ENCODE measurements around the gene PYGO2.

PYGO2 gene

DNA sequence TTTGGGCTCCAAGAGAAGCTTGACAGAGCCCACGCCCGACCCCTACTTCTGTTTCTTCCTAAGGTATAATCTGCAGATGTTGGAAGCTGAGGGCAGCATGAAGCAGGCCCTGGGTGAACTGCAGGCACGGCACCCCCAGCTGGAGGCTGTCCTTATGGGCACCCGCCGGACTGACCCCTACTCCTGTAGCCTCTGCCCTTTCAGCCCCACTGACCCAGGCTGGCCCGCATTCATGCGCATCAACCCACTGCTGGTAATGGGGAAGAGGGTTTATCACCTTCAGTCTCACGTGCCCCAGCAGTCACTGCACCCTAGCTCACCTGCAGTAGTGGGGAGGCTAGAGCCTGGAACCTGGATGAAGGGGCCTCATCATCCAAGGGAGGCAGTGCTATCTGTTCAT is 28.7 kb upstream of the PYGO2 start:
- ATAC-seq: no peak
- TF ChIP-seq TOX (CRISPR knock-in tag; IDR thresholded peaks at IDR 0.05; ENCODE audit: borderline replicate concordance): no peak
- TF ChIP-seq CSDC2 (CRISPR knock-in tag; IDR thresholded peaks at IDR 0.05): no peak
- TF ChIP-seq ZC3H10 (CRISPR knock-in tag; IDR thresholded peaks at IDR 0.05): no peak
- no peak for TF ChIP-seq TCF4 (CRISPR knock-in tag; IDR thresholded peaks at IDR 0.05; ENCODE audit: borderline replicate concordance)
- no peak for TF ChIP-seq ISL1 (CRISPR knock-in tag; IDR thresholded peaks at IDR 0.05)
- TF ChIP-seq ZNF70 (CRISPR knock-in tag; IDR thresholded peaks at IDR 0.05): no peak
- TF ChIP-seq, protein P1, sequence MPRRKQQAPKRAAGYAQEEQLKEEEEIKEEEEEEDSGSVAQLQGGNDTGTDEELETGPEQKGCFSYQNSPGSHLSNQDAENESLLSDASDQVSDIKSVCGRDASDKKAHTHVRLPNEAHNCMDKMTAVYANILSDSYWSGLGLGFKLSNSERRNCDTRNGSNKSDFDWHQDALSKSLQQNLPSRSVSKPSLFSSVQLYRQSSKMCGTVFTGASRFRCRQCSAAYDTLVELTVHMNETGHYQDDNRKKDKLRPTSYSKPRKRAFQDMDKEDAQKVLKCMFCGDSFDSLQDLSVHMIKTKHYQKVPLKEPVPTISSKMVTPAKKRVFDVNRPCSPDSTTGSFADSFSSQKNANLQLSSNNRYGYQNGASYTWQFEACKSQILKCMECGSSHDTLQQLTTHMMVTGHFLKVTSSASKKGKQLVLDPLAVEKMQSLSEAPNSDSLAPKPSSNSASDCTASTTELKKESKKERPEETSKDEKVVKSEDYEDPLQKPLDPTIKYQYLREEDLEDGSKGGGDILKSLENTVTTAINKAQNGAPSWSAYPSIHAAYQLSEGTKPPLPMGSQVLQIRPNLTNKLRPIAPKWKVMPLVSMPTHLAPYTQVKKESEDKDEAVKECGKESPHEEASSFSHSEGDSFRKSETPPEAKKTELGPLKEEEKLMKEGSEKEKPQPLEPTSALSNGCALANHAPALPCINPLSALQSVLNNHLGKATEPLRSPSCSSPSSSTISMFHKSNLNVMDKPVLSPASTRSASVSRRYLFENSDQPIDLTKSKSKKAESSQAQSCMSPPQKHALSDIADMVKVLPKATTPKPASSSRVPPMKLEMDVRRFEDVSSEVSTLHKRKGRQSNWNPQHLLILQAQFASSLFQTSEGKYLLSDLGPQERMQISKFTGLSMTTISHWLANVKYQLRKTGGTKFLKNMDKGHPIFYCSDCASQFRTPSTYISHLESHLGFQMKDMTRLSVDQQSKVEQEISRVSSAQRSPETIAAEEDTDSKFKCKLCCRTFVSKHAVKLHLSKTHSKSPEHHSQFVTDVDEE (CRISPR knock-in tag; IDR thresholded peaks at IDR 0.05): no peak
- no peak for TF ChIP-seq ZFP3 (CRISPR knock-in tag; IDR thresholded peaks at IDR 0.05)
- TF ChIP-seq, protein P2, sequence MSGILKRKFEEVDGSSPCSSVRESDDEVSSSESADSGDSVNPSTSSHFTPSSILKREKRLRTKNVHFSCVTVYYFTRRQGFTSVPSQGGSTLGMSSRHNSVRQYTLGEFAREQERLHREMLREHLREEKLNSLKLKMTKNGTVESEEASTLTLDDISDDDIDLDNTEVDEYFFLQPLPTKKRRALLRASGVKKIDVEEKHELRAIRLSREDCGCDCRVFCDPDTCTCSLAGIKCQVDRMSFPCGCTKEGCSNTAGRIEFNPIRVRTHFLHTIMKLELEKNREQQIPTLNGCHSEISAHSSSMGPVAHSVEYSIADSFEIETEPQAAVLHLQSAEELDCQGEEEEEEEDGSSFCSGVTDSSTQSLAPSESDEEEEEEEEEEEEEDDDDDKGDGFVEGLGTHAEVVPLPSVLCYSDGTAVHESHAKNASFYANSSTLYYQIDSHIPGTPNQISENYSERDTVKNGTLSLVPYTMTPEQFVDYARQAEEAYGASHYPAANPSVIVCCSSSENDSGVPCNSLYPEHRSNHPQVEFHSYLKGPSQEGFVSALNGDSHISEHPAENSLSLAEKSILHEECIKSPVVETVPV (CRISPR knock-in tag; IDR thresholded peaks at IDR 0.05): no peak
- TF ChIP-seq ZNF8 (CRISPR knock-in tag; IDR thresholded peaks at IDR 0.05): no peak
- TF ChIP-seq, protein P3, sequence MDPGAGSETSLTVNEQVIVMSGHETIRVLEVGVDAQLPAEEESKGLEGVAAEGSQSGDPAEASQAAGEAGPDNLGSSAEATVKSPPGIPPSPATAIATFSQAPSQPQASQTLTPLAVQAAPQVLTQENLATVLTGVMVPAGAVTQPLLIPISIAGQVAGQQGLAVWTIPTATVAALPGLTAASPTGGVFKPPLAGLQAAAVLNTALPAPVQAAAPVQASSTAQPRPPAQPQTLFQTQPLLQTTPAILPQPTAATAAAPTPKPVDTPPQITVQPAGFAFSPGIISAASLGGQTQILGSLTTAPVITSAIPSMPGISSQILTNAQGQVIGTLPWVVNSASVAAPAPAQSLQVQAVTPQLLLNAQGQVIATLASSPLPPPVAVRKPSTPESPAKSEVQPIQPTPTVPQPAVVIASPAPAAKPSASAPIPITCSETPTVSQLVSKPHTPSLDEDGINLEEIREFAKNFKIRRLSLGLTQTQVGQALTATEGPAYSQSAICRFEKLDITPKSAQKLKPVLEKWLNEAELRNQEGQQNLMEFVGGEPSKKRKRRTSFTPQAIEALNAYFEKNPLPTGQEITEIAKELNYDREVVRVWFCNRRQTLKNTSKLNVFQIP (CRISPR knock-in tag; IDR thresholded peaks at IDR 0.05; ENCODE audit: borderline replicate concordance, low read depth): no peak
- TF ChIP-seq ZFP30 (CRISPR knock-in tag; IDR thresholded peaks at IDR 0.05): no peak
- TF ChIP-seq ESRRG (CRISPR knock-in tag; IDR thresholded peaks at IDR 0.05): no peak
- TF ChIP-seq BACH2 (CRISPR knock-in tag; IDR thresholded peaks at IDR 0.05; ENCODE audit: borderline replicate concordance): no peak

DNA sequence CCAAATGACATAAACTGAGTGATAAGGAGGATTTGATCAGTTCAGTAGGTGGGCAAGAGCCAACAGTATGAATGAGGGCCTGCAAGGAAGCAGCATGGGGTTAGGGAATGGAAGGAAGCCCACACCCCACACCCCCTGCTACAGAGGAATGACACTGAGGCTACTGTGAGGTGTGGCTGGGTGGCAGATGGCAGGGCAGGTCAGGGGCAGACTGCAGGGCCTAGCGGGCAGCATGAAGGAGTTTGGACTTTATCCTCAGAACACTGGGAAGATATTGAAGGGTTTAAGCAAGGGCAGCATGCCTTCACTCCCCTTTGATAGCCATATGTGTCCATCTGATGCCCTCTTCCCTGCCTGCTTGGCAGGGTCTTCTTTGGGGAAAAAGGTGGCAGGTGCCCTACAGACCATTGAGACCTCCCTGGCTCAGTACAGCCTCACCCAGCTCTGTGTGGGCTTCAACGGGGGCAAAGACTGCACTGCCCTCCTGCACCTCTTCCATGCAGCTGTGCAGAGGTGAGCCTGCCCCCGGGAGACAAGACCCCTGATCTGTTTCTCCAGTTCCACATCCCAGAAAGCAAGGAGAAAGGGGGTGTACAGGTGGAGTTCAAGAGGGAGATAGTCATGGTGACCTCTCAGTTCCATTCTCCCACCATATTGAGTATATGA is 27.7 kb upstream of the PYGO2 start:
- no peak for ATAC-seq
- TF ChIP-seq TCF4 (CRISPR knock-in tag; IDR thresholded peaks at IDR 0.05; ENCODE audit: borderline replicate concordance): no peak
- no peak for TF ChIP-seq RARB (CRISPR knock-in tag; IDR thresholded peaks at IDR 0.05)

DNA sequence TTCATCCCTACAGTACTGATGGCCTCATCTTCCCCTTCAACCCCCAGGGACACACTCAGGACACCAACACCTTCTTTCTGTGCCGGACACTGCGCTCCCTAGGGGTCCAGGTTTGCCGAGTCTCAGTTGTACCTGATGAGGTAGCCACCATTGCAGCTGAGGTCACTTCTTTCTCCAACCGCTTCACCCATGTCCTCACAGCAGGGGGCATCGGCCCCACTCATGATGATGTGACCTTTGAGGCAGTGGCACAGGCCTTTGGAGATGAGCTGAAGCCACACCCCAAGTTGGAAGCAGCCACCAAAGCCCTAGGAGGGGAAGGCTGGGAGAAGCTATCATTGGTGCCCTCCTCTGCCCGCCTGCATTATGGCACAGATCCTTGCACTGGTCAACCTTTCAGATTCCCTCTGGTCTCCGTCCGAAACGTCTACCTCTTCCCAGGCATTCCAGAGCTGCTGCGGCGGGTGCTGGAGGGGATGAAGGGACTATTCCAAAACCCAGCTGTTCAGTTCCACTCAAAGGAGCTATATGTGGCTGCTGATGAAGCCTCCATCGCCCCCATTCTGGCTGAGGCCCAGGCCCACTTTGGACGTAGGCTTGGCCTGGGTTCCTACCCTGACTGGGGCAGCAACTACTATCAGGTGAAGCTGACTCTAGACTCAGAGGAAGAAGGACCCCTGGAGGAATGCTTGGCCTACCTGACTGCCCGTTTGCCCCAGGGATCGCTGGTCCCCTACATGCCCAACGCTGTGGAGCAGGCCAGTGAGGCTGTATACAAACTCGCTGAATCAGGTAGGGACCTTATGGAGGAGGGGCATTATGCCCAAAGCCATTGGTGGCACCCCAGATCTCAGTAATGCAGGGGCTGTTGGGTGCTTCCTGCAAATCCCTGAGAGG is 26.7 kb upstream of the PYGO2 start:
- TF ChIP-seq ZFP30 (CRISPR knock-in tag; IDR thresholded peaks at IDR 0.05): no peak
- no peak for TF ChIP-seq GLIS3 (CRISPR knock-in tag; IDR thresholded peaks at IDR 0.05)
- TF ChIP-seq ZFP3 (CRISPR knock-in tag; IDR thresholded peaks at IDR 0.05): no peak
- no peak for TF ChIP-seq ESRRG (CRISPR knock-in tag; IDR thresholded peaks at IDR 0.05)
- TF ChIP-seq ZNF8 (CRISPR knock-in tag; IDR thresholded peaks at IDR 0.05): no peak
- no peak for TF ChIP-seq TCF4 (CRISPR knock-in tag; IDR thresholded peaks at IDR 0.05; ENCODE audit: borderline replicate concordance)
- no peak for TF ChIP-seq BACH2 (CRISPR knock-in tag; IDR thresholded peaks at IDR 0.05; ENCODE audit: borderline replicate concordance)
- TF ChIP-seq PPARA (CRISPR knock-in tag; IDR thresholded peaks at IDR 0.05; ENCODE audit: borderline replicate concordance): no peak
- no peak for TF ChIP-seq RARB (CRISPR knock-in tag; IDR thresholded peaks at IDR 0.05)
- TF ChIP-seq, protein P1 (CRISPR knock-in tag; IDR thresholded peaks at IDR 0.05): no peak
- TF ChIP-seq ZNF70 (CRISPR knock-in tag; IDR thresholded peaks at IDR 0.05): no peak
- TF ChIP-seq, protein P4, sequence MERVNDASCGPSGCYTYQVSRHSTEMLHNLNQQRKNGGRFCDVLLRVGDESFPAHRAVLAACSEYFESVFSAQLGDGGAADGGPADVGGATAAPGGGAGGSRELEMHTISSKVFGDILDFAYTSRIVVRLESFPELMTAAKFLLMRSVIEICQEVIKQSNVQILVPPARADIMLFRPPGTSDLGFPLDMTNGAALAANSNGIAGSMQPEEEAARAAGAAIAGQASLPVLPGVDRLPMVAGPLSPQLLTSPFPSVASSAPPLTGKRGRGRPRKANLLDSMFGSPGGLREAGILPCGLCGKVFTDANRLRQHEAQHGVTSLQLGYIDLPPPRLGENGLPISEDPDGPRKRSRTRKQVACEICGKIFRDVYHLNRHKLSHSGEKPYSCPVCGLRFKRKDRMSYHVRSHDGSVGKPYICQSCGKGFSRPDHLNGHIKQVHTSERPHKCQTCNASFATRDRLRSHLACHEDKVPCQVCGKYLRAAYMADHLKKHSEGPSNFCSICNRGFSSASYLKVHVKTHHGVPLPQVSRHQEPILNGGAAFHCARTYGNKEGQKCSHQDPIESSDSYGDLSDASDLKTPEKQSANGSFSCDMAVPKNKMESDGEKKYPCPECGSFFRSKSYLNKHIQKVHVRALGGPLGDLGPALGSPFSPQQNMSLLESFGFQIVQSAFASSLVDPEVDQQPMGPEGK (CRISPR knock-in tag; IDR thresholded peaks at IDR 0.05; ENCODE audit: borderline replicate concordance): no peak
- ATAC-seq: no peak

Measured in SK-N-SH treated with all-trans-retinoic acid at 6 μM for 48 hours (cell line).